ENCODE results near the gene JAK1.

JAK1 gene

GRCh38 chr1:64814427-64814826 is 151.9 kb downstream of the JAK1 start:
- TF ChIP-seq, protein P1, sequence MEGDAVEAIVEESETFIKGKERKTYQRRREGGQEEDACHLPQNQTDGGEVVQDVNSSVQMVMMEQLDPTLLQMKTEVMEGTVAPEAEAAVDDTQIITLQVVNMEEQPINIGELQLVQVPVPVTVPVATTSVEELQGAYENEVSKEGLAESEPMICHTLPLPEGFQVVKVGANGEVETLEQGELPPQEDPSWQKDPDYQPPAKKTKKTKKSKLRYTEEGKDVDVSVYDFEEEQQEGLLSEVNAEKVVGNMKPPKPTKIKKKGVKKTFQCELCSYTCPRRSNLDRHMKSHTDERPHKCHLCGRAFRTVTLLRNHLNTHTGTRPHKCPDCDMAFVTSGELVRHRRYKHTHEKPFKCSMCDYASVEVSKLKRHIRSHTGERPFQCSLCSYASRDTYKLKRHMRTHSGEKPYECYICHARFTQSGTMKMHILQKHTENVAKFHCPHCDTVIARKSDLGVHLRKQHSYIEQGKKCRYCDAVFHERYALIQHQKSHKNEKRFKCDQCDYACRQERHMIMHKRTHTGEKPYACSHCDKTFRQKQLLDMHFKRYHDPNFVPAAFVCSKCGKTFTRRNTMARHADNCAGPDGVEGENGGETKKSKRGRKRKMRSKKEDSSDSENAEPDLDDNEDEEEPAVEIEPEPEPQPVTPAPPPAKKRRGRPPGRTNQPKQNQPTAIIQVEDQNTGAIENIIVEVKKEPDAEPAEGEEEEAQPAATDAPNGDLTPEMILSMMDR (IDR thresholded peaks at IDR 0.05; ENCODE audit: unreplicated experiment in 3 of 3): no peak
- peaks cover 4% of the 10 kb centered on the region for H3K9me3 Mint-ChIP-seq
- H3K36me3 Mint-ChIP-seq (ENCODE audit: low read depth): peaks cover 53% of the 10 kb centered on the region
- no peaks in the 10 kb centered on the region for H3K27me3 Mint-ChIP-seq (ENCODE audit: low read depth)
- H3K27ac Mint-ChIP-seq: no peak overlapping the region
- H3K4me1 Mint-ChIP-seq: no peaks in the 10 kb centered on the region
- H3K4me3 Mint-ChIP-seq: no peak overlapping the region

- Mint-ChIP-seq H3K36me3 (ENCODE audit: low read depth) (peaks cover 28% of the 10 kb centered on the region), H3K27ac (no peak overlapping the region), H3K4me3 (no peak overlapping the region), H3K27me3 (ENCODE audit: low read depth) (no peaks in the 10 kb centered on the region), H3K9me3 (peaks cover 1% of the 10 kb centered on the region), H3K4me1 (no peaks in the 10 kb centered on the region)
- TF ChIP-seq, protein P1 (IDR thresholded peaks at IDR 0.05; ENCODE audit: unreplicated experiment in 3 of 3): no peak
Observed at GRCh38 chr1:64811131-64811530, 155.2 kb downstream of the JAK1 start.

DNA sequence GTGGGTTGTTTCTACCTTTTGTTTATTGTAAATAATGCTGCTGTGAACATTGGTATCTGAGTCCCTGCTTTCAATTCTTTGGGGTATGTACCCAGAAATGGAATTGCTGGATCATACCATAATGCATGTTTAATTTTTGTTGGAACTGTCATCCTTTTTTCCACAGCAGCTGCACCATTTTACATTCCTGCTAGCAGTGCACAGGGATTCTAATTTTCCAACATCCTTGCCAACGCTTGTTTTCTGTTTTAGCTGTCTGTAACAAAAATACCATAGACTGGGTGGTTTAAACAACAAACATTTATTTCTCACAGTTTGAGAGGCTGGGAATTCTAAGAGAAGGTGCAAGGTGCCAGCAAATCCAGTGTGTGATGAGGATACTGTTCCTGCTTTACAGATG is 156.3 kb downstream of the JAK1 start:
- Mint-ChIP-seq H3K27ac (no peak overlapping the region), H3K4me3 (no peak overlapping the region), H3K4me1 (no peaks in the 10 kb centered on the region), H3K27me3 (ENCODE audit: low read depth) (no peaks in the 10 kb centered on the region), H3K36me3 (ENCODE audit: low read depth) (peaks cover 22% of the 10 kb centered on the region), H3K9me3 (no peaks in the 10 kb centered on the region)
- TF ChIP-seq, protein P1 (IDR thresholded peaks at IDR 0.05; ENCODE audit: unreplicated experiment in 3 of 3): no peak

DNA sequence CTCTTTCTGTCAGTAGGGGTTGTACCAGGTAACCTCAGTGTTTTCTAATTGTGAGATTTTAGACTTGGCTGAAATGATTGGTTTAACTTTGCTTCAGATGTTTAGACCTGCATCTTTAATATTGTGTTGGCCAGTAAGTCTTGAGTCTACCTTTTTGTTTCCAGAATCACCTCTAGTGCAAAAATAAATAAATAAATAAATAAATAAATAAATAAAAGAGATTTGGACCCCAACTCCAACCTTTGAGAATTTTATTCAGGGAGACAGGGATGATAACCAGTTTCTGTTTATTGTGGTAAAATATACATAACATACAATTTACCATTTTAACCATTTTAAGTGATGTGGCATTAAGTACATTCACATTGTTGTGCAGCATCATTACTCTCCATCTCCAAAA is 157.0 kb downstream of the JAK1 start:
- TF ChIP-seq, protein P1 (IDR thresholded peaks at IDR 0.05; ENCODE audit: unreplicated experiment in 3 of 3): no peak
- no peak overlapping the region for H3K27ac Mint-ChIP-seq
- peaks cover 23% of the 10 kb centered on the region for H3K36me3 Mint-ChIP-seq (ENCODE audit: low read depth)
- H3K4me3 Mint-ChIP-seq: no peak overlapping the region
- no peaks in the 10 kb centered on the region for H3K27me3 Mint-ChIP-seq (ENCODE audit: low read depth)
- no peaks in the 10 kb centered on the region for H3K4me1 Mint-ChIP-seq
- no peaks in the 10 kb centered on the region for H3K9me3 Mint-ChIP-seq

GRCh38 chr1:64801851-64802523 is 164.4 kb downstream of the JAK1 start:
- Mint-ChIP-seq H3K4me3 (no peak overlapping the region), H3K4me1 (no peaks in the 10 kb centered on the region), H3K27me3 (ENCODE audit: low read depth) (no peaks in the 10 kb centered on the region), H3K9me3 (peaks cover 4% of the 10 kb centered on the region), H3K36me3 (ENCODE audit: low read depth) (peaks cover 33% of the 10 kb centered on the region), H3K27ac (no peak overlapping the region)
- TF ChIP-seq, protein P1 (IDR thresholded peaks at IDR 0.05; ENCODE audit: unreplicated experiment in 3 of 3): no peak

DNA sequence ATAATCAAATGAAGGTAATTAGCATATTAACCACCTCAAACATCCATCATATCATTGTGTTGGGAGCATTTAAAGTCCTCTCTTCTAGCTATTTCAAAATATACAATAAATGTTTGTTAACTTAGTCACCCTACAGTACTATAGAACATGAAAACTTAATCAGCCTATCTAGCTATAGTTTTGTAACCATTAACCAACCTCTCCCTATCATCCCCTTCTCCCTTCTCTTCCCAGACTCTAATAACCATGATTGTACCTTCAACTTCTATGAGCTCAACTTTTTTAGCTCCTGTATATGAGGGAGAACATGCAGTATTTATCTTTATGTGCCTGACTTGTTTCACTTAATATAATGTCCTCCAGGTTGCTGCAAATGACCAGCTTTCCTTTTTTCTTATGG is 167.5 kb downstream of the JAK1 start:
- Mint-ChIP-seq H3K4me1 (no peaks in the 10 kb centered on the region), H3K36me3 (ENCODE audit: low read depth) (peaks cover 33% of the 10 kb centered on the region), H3K27me3 (ENCODE audit: low read depth) (no peaks in the 10 kb centered on the region), H3K4me3 (no peak overlapping the region), H3K27ac (no peak overlapping the region), H3K9me3 (peaks cover 5% of the 10 kb centered on the region)
- TF ChIP-seq, protein P1 (IDR thresholded peaks at IDR 0.05; ENCODE audit: unreplicated experiment in 3 of 3): no peak
